ENCODE results near the gene PEAR1.
A peak's percentile ranks its signal among the peaks of the same experiment; 100 is the strongest.

The PEAR1 gene

DNA sequence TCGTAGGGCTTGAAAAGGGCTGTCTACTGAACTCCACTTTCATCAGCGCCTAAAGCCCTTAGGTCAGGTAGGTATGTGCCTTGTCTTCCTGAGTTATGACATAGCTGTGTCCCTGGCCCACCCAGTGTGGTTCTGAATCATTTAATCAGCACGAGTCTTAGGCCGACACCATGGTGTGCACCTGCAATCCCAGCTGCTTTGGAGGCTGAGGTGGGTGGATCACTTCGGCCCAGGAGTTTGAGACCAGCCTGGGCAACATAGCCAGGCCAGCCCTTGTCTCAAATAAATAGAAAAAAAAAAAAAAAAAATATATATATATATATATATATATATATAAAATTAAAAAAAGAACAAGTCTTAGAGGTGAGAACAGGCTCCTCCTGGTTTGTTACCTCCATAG lies 42.7 kb downstream of the PEAR1 start:
- ChIA-PET CTCF (interaction anchor here (1.1 to 4.3 kb wide), 3 partner anchors 8 to 12 kb away, joined by 3 to 29 read pairs (median 3); no protein-coding TSS in a partner anchor), POLR2A (no interaction called here)
- Histone ChIP-seq H3K4me1 (ENCODE audit: control extremely low read depth in 1 of 4, control insufficient read depth in 4 of 4, insufficient read depth in 4 of 4, low read length in 3 of 4) (peaks cover 0 to 7% (median 2%) of the 10 kb centered on the region in 4 experiments), H3K9me3 (ENCODE audit: control extremely low read depth in 1 of 5, control insufficient read depth in 4 of 5, insufficient read depth in 2 of 5, low read depth in 1 of 5, low read length in 4 of 5) (no peaks in the 10 kb centered on the region), H3K27me3 (replicated peaks in 2 of 5; ENCODE audit: control insufficient read depth in 4 of 5, insufficient read depth in 5 of 5, low read length in 4 of 5) (peaks cover 0 to 3% (median 0%) of the 10 kb centered on the region in 5 experiments), H3K27ac (ENCODE audit: insufficient read depth in 1 of 2, low read depth in 1 of 2, low read length in 2 of 2, poor library complexity in 1 of 2, severe bottlenecking in 2 of 2) (no peak overlapping the region), H3K36me3 (ENCODE audit: control insufficient read depth in 4 of 4, insufficient read depth in 4 of 4, low read length in 3 of 4) (peaks cover 0 to 44% (median 33%) of the 10 kb centered on the region in 4 experiments), H3K4me3 (ENCODE audit: control insufficient read depth in 1 of 7, extremely low read depth in 1 of 7, insufficient read depth in 4 of 7, low read depth in 2 of 7, low read length in 6 of 7) (no peak overlapping the region)
- DNase-seq: no peak
- 86% methylated on average over 1 of the region's 5 CpGs for WGBS (ENCODE audit: insufficient coverage)

- H3K36me3 ChIP-seq (ENCODE audit: control insufficient read depth in 4 of 4, insufficient read depth in 4 of 4, low read length in 3 of 4): peaks cover 0 to 50% (median 36%) of the 10 kb centered on the region in 4 experiments
- ChIA-PET CTCF (interaction anchor here (1.1 to 4.3 kb wide), 5 partner anchors 9 to 134 kb away, joined by 3 to 29 read pairs (median 3); no protein-coding TSS in a partner anchor), POLR2A (no interaction called here)
- no peaks in the 10 kb centered on the region for H3K9me3 ChIP-seq (ENCODE audit: control extremely low read depth in 1 of 5, control insufficient read depth in 4 of 5, insufficient read depth in 2 of 5, low read depth in 1 of 5, low read length in 4 of 5)
- no peaks in the 10 kb centered on the region for H3K27me3 ChIP-seq (replicated peaks in 2 of 5; ENCODE audit: control insufficient read depth in 4 of 5, insufficient read depth in 5 of 5, low read length in 4 of 5)
- H3K4me1 ChIP-seq (ENCODE audit: control extremely low read depth in 1 of 4, control insufficient read depth in 4 of 4, insufficient read depth in 4 of 4, low read length in 3 of 4): peaks cover 0 to 1% (median 0%) of the 10 kb centered on the region in 4 experiments
- H3K4me3 ChIP-seq (ENCODE audit: control insufficient read depth in 1 of 7, extremely low read depth in 1 of 7, insufficient read depth in 4 of 7, low read depth in 2 of 7, low read length in 6 of 7): no peak overlapping the region
- WGBS (ENCODE audit: insufficient coverage): 84% methylated on average over 10 of the region's 10 CpGs
- H3K27ac ChIP-seq (ENCODE audit: insufficient read depth in 1 of 2, low read depth in 1 of 2, low read length in 2 of 2, poor library complexity in 1 of 2, severe bottlenecking in 2 of 2): no peak overlapping the region
- DNase-seq: peak in 1 of 3 donors; percentile 37
These were observed 43.3 kb downstream of the PEAR1 start for GRCh38 chr1:156936721-156937220.

DNA sequence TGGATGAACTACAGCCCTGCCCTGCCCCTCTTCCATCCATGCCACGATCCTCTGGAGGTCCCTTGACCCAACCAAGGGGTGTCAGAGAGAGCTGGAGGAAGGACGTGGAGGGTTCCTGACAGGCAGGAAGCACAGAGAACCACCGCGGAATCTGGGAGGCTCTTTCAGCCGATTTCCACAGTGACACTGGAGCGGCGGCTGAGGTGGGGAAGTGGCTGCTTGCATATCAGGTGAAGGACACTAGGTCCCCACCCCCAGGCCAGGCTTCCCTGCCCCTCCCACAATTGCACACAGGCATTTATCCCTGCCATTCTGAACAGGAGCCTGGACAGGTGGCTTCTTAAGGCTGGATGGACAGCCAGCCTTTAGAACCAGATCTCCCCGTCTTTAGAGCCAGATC lies 44.4 kb downstream of the PEAR1 start:
- H3K36me3 ChIP-seq (ENCODE audit: control insufficient read depth in 4 of 4, insufficient read depth in 4 of 4, low read length in 3 of 4): peaks cover 0 to 56% (median 41%) of the 10 kb centered on the region in 4 experiments
- no peaks in the 10 kb centered on the region for H3K9me3 ChIP-seq (ENCODE audit: control extremely low read depth in 1 of 5, control insufficient read depth in 4 of 5, insufficient read depth in 2 of 5, low read depth in 1 of 5, low read length in 4 of 5)
- no peak for DNase-seq
- no peak overlapping the region for H3K27ac ChIP-seq (ENCODE audit: insufficient read depth in 1 of 2, low read depth in 1 of 2, low read length in 2 of 2, poor library complexity in 1 of 2, severe bottlenecking in 2 of 2)
- ChIA-PET POLR2A (no interaction called here), CTCF (interaction anchor here (0.6 to 4.3 kb wide), 5 partner anchors 10 to 135 kb away, joined by 3 to 29 read pairs (median 5); no protein-coding TSS in a partner anchor)
- H3K4me1 ChIP-seq (ENCODE audit: control extremely low read depth in 1 of 4, control insufficient read depth in 4 of 4, insufficient read depth in 4 of 4, low read length in 3 of 4): no peaks in the 10 kb centered on the region
- 71% methylated on average over 7 of the region's 8 CpGs for WGBS (ENCODE audit: insufficient coverage)
- no peak overlapping the region for H3K4me3 ChIP-seq (ENCODE audit: control insufficient read depth in 1 of 7, extremely low read depth in 1 of 7, insufficient read depth in 4 of 7, low read depth in 2 of 7, low read length in 6 of 7)
- no peaks in the 10 kb centered on the region for H3K27me3 ChIP-seq (replicated peaks in 2 of 5; ENCODE audit: control insufficient read depth in 4 of 5, insufficient read depth in 5 of 5, low read length in 4 of 5)

DNA sequence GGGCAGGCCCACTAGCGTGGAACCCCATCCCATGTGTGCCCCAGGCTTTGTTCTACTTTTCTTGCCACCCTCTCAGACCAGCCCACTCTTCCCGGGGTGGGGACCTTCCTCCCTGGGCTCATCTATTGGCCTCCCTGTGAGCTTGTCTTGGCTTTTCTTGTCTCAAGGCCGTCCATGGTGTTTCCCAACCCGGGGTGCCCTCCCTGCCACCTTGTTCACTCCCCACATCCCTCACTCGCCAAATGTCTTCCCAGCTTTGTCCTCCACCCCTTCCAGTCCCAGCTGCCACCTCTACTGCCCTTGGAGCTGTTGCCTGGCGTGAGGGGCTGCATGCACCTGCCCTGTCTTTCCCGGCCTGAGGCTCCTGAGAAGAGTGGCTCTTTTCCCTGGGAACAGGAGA lies 45.3 kb downstream of the PEAR1 start:
- no peaks in the 10 kb centered on the region for H3K27me3 ChIP-seq (replicated peaks in 2 of 5; ENCODE audit: control insufficient read depth in 4 of 5, insufficient read depth in 5 of 5, low read length in 4 of 5)
- no peaks in the 10 kb centered on the region for H3K9me3 ChIP-seq (ENCODE audit: control extremely low read depth in 1 of 5, control insufficient read depth in 4 of 5, insufficient read depth in 2 of 5, low read depth in 1 of 5, low read length in 4 of 5)
- no peak for DNase-seq
- no peak overlapping the region for H3K4me3 ChIP-seq (ENCODE audit: control insufficient read depth in 1 of 7, extremely low read depth in 1 of 7, insufficient read depth in 4 of 7, low read depth in 2 of 7, low read length in 6 of 7)
- H3K36me3 ChIP-seq (ENCODE audit: control insufficient read depth in 4 of 4, insufficient read depth in 4 of 4, low read length in 3 of 4): peaks cover 0 to 62% (median 47%) of the 10 kb centered on the region in 4 experiments
- ChIA-PET POLR2A (interaction anchor here (0.6 kb wide), 1 partner anchor 12 kb away, joined by 3 read pairs; no protein-coding TSS in a partner anchor), CTCF (interaction anchor here (1.6 to 4.3 kb wide), 2 partner anchors 11 kb away, joined by 5 to 29 read pairs; no protein-coding TSS in a partner anchor)
- no peak overlapping the region for H3K27ac ChIP-seq (ENCODE audit: insufficient read depth in 1 of 2, low read depth in 1 of 2, low read length in 2 of 2, poor library complexity in 1 of 2, severe bottlenecking in 2 of 2)
- no peaks in the 10 kb centered on the region for H3K4me1 ChIP-seq (ENCODE audit: control extremely low read depth in 1 of 4, control insufficient read depth in 4 of 4, insufficient read depth in 4 of 4, low read length in 3 of 4)
- WGBS (ENCODE audit: insufficient coverage): 93% methylated on average over 6 of the region's 7 CpGs

GRCh38 chr1:156939786-156940334 lies 46.3 kb downstream of the PEAR1 start:
- CTCF ChIA-PET: interaction anchor here (3.0 to 4.3 kb wide), 2 partner anchors 12 to 20 kb away, joined by 12 to 29 read pairs; no protein-coding TSS in a partner anchor

DNA sequence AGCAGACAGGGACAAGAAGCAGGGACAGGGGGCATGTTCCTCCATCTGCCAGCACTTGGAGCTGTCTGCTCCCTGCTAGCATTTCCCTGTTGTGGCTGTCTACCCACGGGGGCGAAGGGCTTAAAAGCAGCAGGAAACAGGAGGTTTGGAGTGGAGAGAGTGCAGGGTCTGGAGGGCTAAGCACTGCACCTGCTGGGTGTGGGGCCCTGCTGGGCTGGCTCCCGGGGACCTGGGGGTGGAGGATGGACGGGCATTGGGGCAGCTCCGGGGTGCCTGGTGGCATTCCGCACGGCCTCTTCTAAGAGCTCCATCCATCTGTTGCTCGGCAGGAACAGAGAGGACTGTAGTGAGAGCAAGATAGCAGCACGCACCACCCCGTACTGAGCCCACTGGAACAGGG lies 48.2 kb downstream of the PEAR1 start:
- Histone ChIP-seq H3K4me3 (ENCODE audit: control insufficient read depth in 1 of 7, extremely low read depth in 1 of 7, insufficient read depth in 4 of 7, low read depth in 2 of 7, low read length in 6 of 7) (no peak overlapping the region), H3K36me3 (ENCODE audit: control insufficient read depth in 4 of 4, insufficient read depth in 4 of 4, low read length in 3 of 4) (peaks cover 2 to 80% (median 58%) of the 10 kb centered on the region in 4 experiments), H3K9me3 (ENCODE audit: control extremely low read depth in 1 of 5, control insufficient read depth in 4 of 5, insufficient read depth in 2 of 5, low read depth in 1 of 5, low read length in 4 of 5) (no peaks in the 10 kb centered on the region), H3K27ac (ENCODE audit: insufficient read depth in 1 of 2, low read depth in 1 of 2, low read length in 2 of 2, poor library complexity in 1 of 2, severe bottlenecking in 2 of 2) (no peak overlapping the region), H3K4me1 (ENCODE audit: control extremely low read depth in 1 of 4, control insufficient read depth in 4 of 4, insufficient read depth in 4 of 4, low read length in 3 of 4) (no peaks in the 10 kb centered on the region), H3K27me3 (replicated peaks in 2 of 5; ENCODE audit: control insufficient read depth in 4 of 5, insufficient read depth in 5 of 5, low read length in 4 of 5) (no peaks in the 10 kb centered on the region)
- CTCF ChIA-PET: interaction anchor here (1.1 to 3.0 kb wide), 2 partner anchors 18 to 23 kb away, joined by 3 to 12 read pairs; no protein-coding TSS in a partner anchor
- 100% methylated on average over 7 of the region's 10 CpGs for whole genome bisulfite sequencing (ENCODE audit: insufficient coverage)
- POLR2A ChIA-PET: no interaction called here
- no peak for DNase-seq

More at GRCh38 chr1:156939786-156940334, 46.3 kb downstream of the PEAR1 start:
- no peaks in the 10 kb centered on the region for H3K4me1 ChIP-seq (ENCODE audit: control extremely low read depth in 1 of 4, control insufficient read depth in 4 of 4, insufficient read depth in 4 of 4, low read length in 3 of 4)
- H3K27ac ChIP-seq (ENCODE audit: insufficient read depth in 1 of 2, low read depth in 1 of 2, low read length in 2 of 2, poor library complexity in 1 of 2, severe bottlenecking in 2 of 2): no peak overlapping the region
- POLR2A ChIA-PET: no interaction called here
- 99% methylated on average over 12 of the region's 13 CpGs for WGBS (ENCODE audit: insufficient coverage)
- H3K4me3 ChIP-seq (ENCODE audit: control insufficient read depth in 1 of 7, extremely low read depth in 1 of 7, insufficient read depth in 4 of 7, low read depth in 2 of 7, low read length in 6 of 7): no peak overlapping the region
- no peaks in the 10 kb centered on the region for H3K9me3 ChIP-seq (ENCODE audit: control extremely low read depth in 1 of 5, control insufficient read depth in 4 of 5, insufficient read depth in 2 of 5, low read depth in 1 of 5, low read length in 4 of 5)
- DNase-seq: no peak
- H3K27me3 ChIP-seq (replicated peaks in 2 of 5; ENCODE audit: control insufficient read depth in 4 of 5, insufficient read depth in 5 of 5, low read length in 4 of 5): no peaks in the 10 kb centered on the region
- peaks cover 2 to 72% (median 53%) of the 10 kb centered on the region in 4 experiments for H3K36me3 ChIP-seq (ENCODE audit: control insufficient read depth in 4 of 4, insufficient read depth in 4 of 4, low read length in 3 of 4)

GRCh38 chr1:156942176-156942575 lies 48.7 kb downstream of the PEAR1 start:
- no peaks in the 10 kb centered on the region for H3K27me3 ChIP-seq (replicated peaks in 2 of 5; ENCODE audit: control insufficient read depth in 4 of 5, insufficient read depth in 5 of 5, low read length in 4 of 5)
- peaks cover 2 to 81% (median 59%) of the 10 kb centered on the region in 4 experiments for H3K36me3 ChIP-seq (ENCODE audit: control insufficient read depth in 4 of 4, insufficient read depth in 4 of 4, low read length in 3 of 4)
- ChIA-PET CTCF (interaction anchor here (1.1 to 3.0 kb wide), 2 partner anchors 18 to 22 kb away, joined by 3 to 12 read pairs; no protein-coding TSS in a partner anchor), POLR2A (no interaction called here)
- DNase-seq: no peak
- H3K4me3 ChIP-seq (ENCODE audit: control insufficient read depth in 1 of 7, extremely low read depth in 1 of 7, insufficient read depth in 4 of 7, low read depth in 2 of 7, low read length in 6 of 7): no peak overlapping the region
- no peaks in the 10 kb centered on the region for H3K9me3 ChIP-seq (ENCODE audit: control extremely low read depth in 1 of 5, control insufficient read depth in 4 of 5, insufficient read depth in 2 of 5, low read depth in 1 of 5, low read length in 4 of 5)
- no peaks in the 10 kb centered on the region for H3K4me1 ChIP-seq (ENCODE audit: control extremely low read depth in 1 of 4, control insufficient read depth in 4 of 4, insufficient read depth in 4 of 4, low read length in 3 of 4)
- 100% methylated on average over 3 of the region's 3 CpGs for WGBS (ENCODE audit: insufficient coverage)
- no peak overlapping the region for H3K27ac ChIP-seq (ENCODE audit: insufficient read depth in 1 of 2, low read depth in 1 of 2, low read length in 2 of 2, poor library complexity in 1 of 2, severe bottlenecking in 2 of 2)
